DOHH2 (cell line): ENCODE measurements around the gene TMEM219.

Source experiments
- EZH2phosphoT487 ChIP-seq: fragments of 200-600 bp; sonication (generic); IDR thresholded peaks from 2 replicates; pipeline ENCODE4 v1.6.1; 2017; ENCODE audit warnings: borderline replicate concordance, mild to moderate bottlenecking, antibody characterized with exemption, low read length, moderate library complexity, mixed read lengths
- TF ChIP-seq, protein P1 (sequence below): fragments of 200-600 bp; sonication (generic); IDR thresholded peaks from one replicate; pipeline ENCODE4 v1.5.1; 2014; ENCODE audit warnings: antibody characterized with exemption, mild to moderate bottlenecking, low read depth, low read length; ENCODE audit not compliant: poor library complexity, severe bottlenecking

DNA sequence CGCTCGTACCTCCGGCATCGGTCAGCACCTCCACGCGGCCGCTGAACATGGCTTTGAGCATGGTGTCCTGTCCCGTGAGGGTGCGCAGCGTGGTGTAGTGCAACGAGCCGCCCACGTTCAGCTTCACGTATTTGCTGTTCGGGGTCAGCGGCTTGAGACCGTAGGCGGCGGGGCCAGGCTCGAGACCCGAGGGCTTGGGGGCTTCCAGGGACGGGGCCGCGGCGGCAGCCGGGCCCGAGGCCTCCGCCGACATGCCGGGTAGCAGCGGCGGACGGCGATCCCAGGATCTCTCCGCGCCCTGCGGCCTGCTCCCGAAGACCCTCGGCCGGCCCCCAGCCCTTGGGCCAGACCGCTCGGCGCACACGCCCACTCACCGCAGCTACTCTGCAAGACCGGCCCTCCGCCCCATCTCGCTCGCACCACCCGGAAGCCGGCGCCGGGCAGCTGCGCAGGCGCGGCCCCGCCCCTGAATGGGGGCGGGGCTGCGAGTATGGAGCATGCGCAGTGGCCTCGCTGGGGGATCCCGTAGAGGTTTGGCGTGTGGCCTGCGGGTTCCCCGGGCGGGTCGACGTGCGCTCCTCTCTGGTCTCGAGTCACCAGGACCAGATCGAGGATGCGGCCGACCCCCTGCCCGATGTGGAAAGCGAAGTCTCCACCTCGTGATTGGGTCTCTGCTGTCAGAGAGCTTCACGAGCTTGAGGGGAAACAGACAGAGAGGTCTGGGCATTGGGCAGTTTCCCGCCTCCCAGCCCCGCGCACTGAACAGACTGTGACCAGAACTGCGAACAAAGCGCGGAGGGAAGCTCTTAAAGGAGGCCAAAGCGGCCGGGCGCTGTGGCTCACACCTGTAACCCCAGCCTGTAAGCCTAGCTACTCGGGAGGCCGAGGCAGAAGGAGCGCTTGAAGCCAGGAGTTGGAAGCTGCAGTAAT lies 35.8 kb upstream of the TMEM219 start, which contains the start of gene KCTD13:
- TF ChIP-seq, protein P1, sequence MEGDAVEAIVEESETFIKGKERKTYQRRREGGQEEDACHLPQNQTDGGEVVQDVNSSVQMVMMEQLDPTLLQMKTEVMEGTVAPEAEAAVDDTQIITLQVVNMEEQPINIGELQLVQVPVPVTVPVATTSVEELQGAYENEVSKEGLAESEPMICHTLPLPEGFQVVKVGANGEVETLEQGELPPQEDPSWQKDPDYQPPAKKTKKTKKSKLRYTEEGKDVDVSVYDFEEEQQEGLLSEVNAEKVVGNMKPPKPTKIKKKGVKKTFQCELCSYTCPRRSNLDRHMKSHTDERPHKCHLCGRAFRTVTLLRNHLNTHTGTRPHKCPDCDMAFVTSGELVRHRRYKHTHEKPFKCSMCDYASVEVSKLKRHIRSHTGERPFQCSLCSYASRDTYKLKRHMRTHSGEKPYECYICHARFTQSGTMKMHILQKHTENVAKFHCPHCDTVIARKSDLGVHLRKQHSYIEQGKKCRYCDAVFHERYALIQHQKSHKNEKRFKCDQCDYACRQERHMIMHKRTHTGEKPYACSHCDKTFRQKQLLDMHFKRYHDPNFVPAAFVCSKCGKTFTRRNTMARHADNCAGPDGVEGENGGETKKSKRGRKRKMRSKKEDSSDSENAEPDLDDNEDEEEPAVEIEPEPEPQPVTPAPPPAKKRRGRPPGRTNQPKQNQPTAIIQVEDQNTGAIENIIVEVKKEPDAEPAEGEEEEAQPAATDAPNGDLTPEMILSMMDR = no peak
- TF ChIP-seq EZH2phosphoT487 = no peak
